Osteocyte (in vitro differentiated cells): ENCODE results near the gene UMODL1. TPM values are rescaled to one million over a fixed set of nuclear protein-coding genes. Genes with fewer than 3 reads are reported as not detected.

Experiments used
- DNase-seq: peaks from one replicate; pipeline ENCODE4 v3.0.0; 2021; ENCODE audit warnings: mixed read lengths; ENCODE audit not compliant: unreplicated experiment; ENCODE audit errors: extremely low spot score
- H3K27ac Mint-ChIP-seq: one replicate; pipeline ENCODE4 v1.8.0; 2021; ENCODE audit warnings: mild to moderate bottlenecking, mixed read lengths; ENCODE audit not compliant: unreplicated experiment
- H3K27me3 Mint-ChIP-seq: one replicate; pipeline ENCODE4 v1.8.0; 2021; ENCODE audit warnings: mixed read lengths; ENCODE audit not compliant: unreplicated experiment
- H3K36me3 Mint-ChIP-seq: one replicate; pipeline ENCODE4 v1.8.0; 2021; ENCODE audit warnings: mixed read lengths; ENCODE audit not compliant: unreplicated experiment
- H3K4me1 Mint-ChIP-seq: one replicate; pipeline ENCODE4 v1.8.0; 2021; ENCODE audit warnings: mixed read lengths; ENCODE audit not compliant: unreplicated experiment
- H3K4me3 Mint-ChIP-seq: one replicate; pipeline ENCODE4 v1.8.0; 2021; ENCODE audit warnings: mild to moderate bottlenecking, moderate library complexity, mixed read lengths; ENCODE audit not compliant: unreplicated experiment
- H3K9me3 Mint-ChIP-seq: one replicate; pipeline ENCODE4 v1.8.0; 2021; ENCODE audit warnings: mixed read lengths; ENCODE audit not compliant: unreplicated experiment
- CTCF ChIP-seq: fragments of 200-600 bp; sonication (generic); IDR thresholded peaks from 2 replicates; pipeline ENCODE4 v1.5.0; 2021; ENCODE audit warnings: antibody characterized with exemption, mild to moderate bottlenecking, moderate library complexity
- total RNA-seq: library from RNA; stranded (reverse); gene quantifications from 2 replicates; pipeline ENCODE4 v1.2.1, GENCODE V29; 2021

UMODL1 gene
- total RNA-seq, 1 donor from 2014 or later: not detected

GRCh38 chr21:42129300-42130266 lies 58.5 kb downstream of the UMODL1 start:
- no peak for DNase-seq
- Mint-ChIP-seq H3K27me3 (peaks cover 12% of the 10 kb centered on the region), H3K9me3 (no peaks in the 10 kb centered on the region), H3K27ac (no peak overlapping the region), H3K4me1 (peaks cover 16% of the 10 kb centered on the region), H3K36me3 (no peaks in the 10 kb centered on the region), H3K4me3 (no peak overlapping the region)
- TF ChIP-seq CTCF: no peak

GRCh38 chr21:42130441-42130840 lies 59.3 kb downstream of the UMODL1 start:
- H3K27me3 Mint-ChIP-seq: peaks cover 12% of the 10 kb centered on the region
- no peak for TF ChIP-seq CTCF
- no peaks in the 10 kb centered on the region for H3K9me3 Mint-ChIP-seq
- H3K36me3 Mint-ChIP-seq: no peaks in the 10 kb centered on the region
- no peak overlapping the region for H3K27ac Mint-ChIP-seq
- no peak overlapping the region for H3K4me3 Mint-ChIP-seq
- H3K4me1 Mint-ChIP-seq: peaks cover 9% of the 10 kb centered on the region
- no peak for DNase-seq

DNA sequence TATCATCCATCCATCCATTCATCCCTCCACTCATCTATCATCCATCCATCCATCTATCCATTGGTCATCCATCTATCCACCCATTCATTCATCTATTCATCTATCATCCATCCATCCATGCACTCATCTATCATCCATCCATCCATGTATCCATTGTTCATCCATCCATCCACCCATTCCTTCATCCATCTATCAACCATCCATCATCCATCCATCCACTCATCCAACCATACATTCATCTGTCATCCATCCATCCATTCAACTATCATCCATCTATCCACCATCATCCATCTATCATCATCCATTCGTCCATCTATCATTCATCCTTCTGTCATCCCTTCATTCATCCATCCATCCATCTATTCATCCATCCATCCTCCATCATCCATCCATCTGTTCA lies 61.1 kb downstream of the UMODL1 start:
- no peaks in the 10 kb centered on the region for H3K9me3 Mint-ChIP-seq
- no peak overlapping the region for H3K27ac Mint-ChIP-seq
- H3K36me3 Mint-ChIP-seq: no peaks in the 10 kb centered on the region
- TF ChIP-seq CTCF: no peak
- no peak overlapping the region for H3K4me3 Mint-ChIP-seq
- peaks cover 14% of the 10 kb centered on the region for H3K27me3 Mint-ChIP-seq
- no peak for DNase-seq
- no peaks in the 10 kb centered on the region for H3K4me1 Mint-ChIP-seq

DNA sequence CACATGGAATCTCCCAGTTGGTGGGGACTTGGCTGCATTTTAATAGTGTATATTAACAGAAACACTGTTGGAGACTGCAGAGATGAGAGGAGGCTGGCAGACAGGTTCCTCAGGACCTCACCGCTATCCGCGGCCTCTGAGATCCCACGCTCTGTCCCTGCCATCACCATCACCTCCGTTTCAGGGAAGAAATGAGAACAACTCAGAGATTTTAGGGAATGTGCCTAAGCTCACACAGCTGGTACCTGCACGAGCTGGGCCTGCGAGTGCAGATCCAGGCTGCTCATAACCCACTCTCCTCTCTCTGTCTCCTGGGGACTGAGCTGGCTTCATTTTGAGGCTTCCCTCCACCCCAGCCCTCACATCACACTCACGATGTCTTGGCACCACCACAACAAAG lies 62.0 kb downstream of the UMODL1 start:
- Mint-ChIP-seq H3K27ac (no peak overlapping the region), H3K4me1 (no peaks in the 10 kb centered on the region), H3K9me3 (no peaks in the 10 kb centered on the region), H3K36me3 (no peaks in the 10 kb centered on the region), H3K4me3 (no peak overlapping the region), H3K27me3 (peaks cover 15% of the 10 kb centered on the region)
- DNase-seq: no peak
- no peak for TF ChIP-seq CTCF

- H3K27ac Mint-ChIP-seq: no peak overlapping the region
- H3K4me3 Mint-ChIP-seq: no peak overlapping the region
- no peak for TF ChIP-seq CTCF
Observed at GRCh38 chr21:42135386-42136052, 64.4 kb downstream of the UMODL1 start.

More at GRCh38 chr21:42135386-42136052, 64.4 kb downstream of the UMODL1 start:
- Mint-ChIP-seq H3K9me3 (no peaks in the 10 kb centered on the region), H3K4me1 (no peaks in the 10 kb centered on the region), H3K27me3 (peaks cover 9% of the 10 kb centered on the region), H3K36me3 (no peaks in the 10 kb centered on the region)
- no peak for DNase-seq
